IMR-90 (cell line): ENCODE data around the gene DHX57. TPM values are rescaled to one million over a fixed set of nuclear protein-coding genes. Genes with fewer than 3 reads are reported as not detected.

Source experiments
- ATAC-seq: fragments of 200-7000 bp; cut with Tn5 transposase; 2 replicates; pipeline ENCODE4 v1.9.1; 2020; ENCODE audit warnings: low read depth, mild to moderate bottlenecking, moderate library complexity
- BruUV-seq: library from RNA; stranded (reverse); fragments of 400-500 nt; replicated peaks from 2 replicates; lab custom pipeline; 2021; lab: Mats Ljungman, UMichigan
- CTCF ChIA-PET: fragments of 300-600 bp; formaldehyde crosslinking; extraction: SDS; loops from one replicate; lab custom pipeline; 2021; ENCODE audit warnings: antibody characterized with exemption; lab: Yijun Ruan, JAX
- POLR2A ChIA-PET: fragments of 300-600 bp; sonication (Branson Sonifier 250); formaldehyde crosslinking; loops from one replicate; lab custom pipeline; 2022; ENCODE audit warnings: antibody characterized with exemption; ENCODE audit not compliant: unreplicated experiment; lab: Charles Lee
- DNase-seq: peaks from one replicate; pipeline ENCODE4 v3.0.0; 2013
- H2AFZ ChIP-seq: replicated peaks from 2 replicates; pipeline ENCODE3; 2013; ENCODE audit warnings: low read length, mild to moderate bottlenecking; ENCODE audit not compliant: poor library complexity
- H2AK5ac ChIP-seq: 2 replicates; pipeline ENCODE4 v1.6.1; 2013; ENCODE audit warnings: low read depth, low read length, inconsistent platforms
- H2AK9ac ChIP-seq: replicated peaks from 2 replicates; pipeline ENCODE3; 2013; ENCODE audit warnings: mild to moderate bottlenecking, low read depth, low read length, moderate library complexity; ENCODE audit not compliant: poor library complexity
- H2BK120ac ChIP-seq: 2 replicates; pipeline ENCODE4 v1.6.1; 2013; ENCODE audit warnings: low read depth, low read length, inconsistent platforms
- H2BK15ac ChIP-seq: 3 replicates; pipeline ENCODE4 v1.6.1; 2013; ENCODE audit warnings: low read depth, low read length, inconsistent platforms
- H2BK20ac ChIP-seq: 2 replicates; pipeline ENCODE4 v1.6.1; 2013; ENCODE audit warnings: low read depth, mild to moderate bottlenecking, inconsistent platforms, low read length, moderate library complexity
- H2BK5ac ChIP-seq: 2 replicates; pipeline ENCODE4 v1.6.1; 2013; ENCODE audit warnings: mild to moderate bottlenecking, low read depth, low read length, inconsistent platforms; ENCODE audit not compliant: poor library complexity, severe bottlenecking
- H3K14ac ChIP-seq: replicated peaks from 2 replicates; pipeline ENCODE4 v1.6.1; 2013; ENCODE audit warnings: low read depth, low read length, inconsistent platforms
- H3K18ac ChIP-seq: 2 replicates; pipeline ENCODE4 v1.6.1; 2013; ENCODE audit warnings: low read depth, low read length, control low read depth
- H3K23ac ChIP-seq: 2 replicates; pipeline ENCODE4 v1.6.1; 2013; ENCODE audit warnings: low read depth, low read length, inconsistent platforms
- H3K27ac ChIP-seq: 2 replicates; pipeline ENCODE4 v1.5.1; 2013; ENCODE audit warnings: mild to moderate bottlenecking, control low read depth, low read length; ENCODE audit not compliant: insufficient read depth
- H3K27me3 ChIP-seq: 2 replicates; pipeline ENCODE4 v1.6.1; 2013; ENCODE audit warnings: low read length; ENCODE audit not compliant: control insufficient read depth, insufficient read depth
- H3K36me3 ChIP-seq: 2 replicates; pipeline ENCODE4 v1.6.1; 2013; ENCODE audit warnings: low read length, mixed read lengths; ENCODE audit not compliant: control insufficient read depth, insufficient read depth
- H3K4ac ChIP-seq: 2 replicates; pipeline ENCODE4 v1.6.1; 2013; ENCODE audit warnings: low read depth, low read length, inconsistent platforms
- H3K4me1 ChIP-seq: 2 replicates; pipeline ENCODE4 v1.6.1; 2013; ENCODE audit warnings: low read length, mixed read lengths; ENCODE audit not compliant: control insufficient read depth, insufficient read depth
- H3K4me2 ChIP-seq: 2 replicates; pipeline ENCODE4 v1.6.1; 2013; ENCODE audit warnings: low read depth, mild to moderate bottlenecking, control low read depth, low read length, moderate library complexity
- H3K4me3 ChIP-seq: 2 replicates; pipeline ENCODE4 v1.5.1; 2013; ENCODE audit warnings: low read depth, mild to moderate bottlenecking, control low read depth, low read length, moderate library complexity; ENCODE audit not compliant: insufficient read depth
- H3K56ac ChIP-seq: 2 replicates; pipeline ENCODE4 v1.6.1; 2013; ENCODE audit warnings: low read length, inconsistent platforms; ENCODE audit not compliant: insufficient read depth; ENCODE audit errors: extremely low read depth
- H3K79me1 ChIP-seq, 2 experiments: 2 replicates each; pipeline ENCODE4 v1.6.1; 2013; ENCODE audit warnings: low read length in 2 of 2, inconsistent platforms in 1 of 2, low read depth in 1 of 2
- H3K9ac ChIP-seq: 2 replicates; pipeline ENCODE4 v1.6.1; 2013; ENCODE audit warnings: low read depth, low read length, control low read depth
- H3K9me1 ChIP-seq: 2 replicates; pipeline ENCODE4 v1.6.1; 2013; ENCODE audit warnings: low read length, inconsistent platforms; ENCODE audit not compliant: insufficient read depth
- H3K9me3 ChIP-seq: 2 replicates; pipeline ENCODE4 v1.6.1; 2013; ENCODE audit warnings: low read length; ENCODE audit not compliant: control insufficient read depth, insufficient read depth
- H4K20me1 ChIP-seq: 2 replicates; pipeline ENCODE4 v1.6.1; 2013; ENCODE audit warnings: low read length, inconsistent platforms; ENCODE audit not compliant: insufficient read depth
- H4K5ac ChIP-seq: 2 replicates; pipeline ENCODE4 v1.6.1; 2013; ENCODE audit warnings: mild to moderate bottlenecking, low read depth, low read length, control low read depth
- H4K8ac ChIP-seq, 2 experiments: 2 replicates each; pipeline ENCODE4 v1.6.1; 2013; ENCODE audit warnings: low read depth in 2 of 2, low read length in 2 of 2, control low read depth in 1 of 2, inconsistent platforms in 1 of 2
- H4K91ac ChIP-seq: 2 replicates; pipeline ENCODE4 v1.6.1; 2013; ENCODE audit warnings: low read depth, low read length, inconsistent platforms; ENCODE audit not compliant: insufficient read depth
- BHLHE40 ChIP-seq: fragments of 150-350 bp; IDR thresholded peaks from 2 replicates; pipeline ENCODE4 v1.6.1; 2016; ENCODE audit warnings: mild to moderate bottlenecking, low read depth, low read length
- CEBPB ChIP-seq: IDR thresholded peaks from 2 replicates; pipeline ENCODE4 v1.6.1; 2012; ENCODE audit warnings: low read depth, low read length, improper control_type of control experiment
- CHD1 ChIP-seq: IDR thresholded peaks from 2 replicates; pipeline ENCODE4 v1.6.1; 2012; ENCODE audit warnings: low read depth, low read length, improper control_type of control experiment
- FOS ChIP-seq: fragments of 150-350 bp; IDR thresholded peaks from 2 replicates; pipeline ENCODE4 v1.6.1; 2016; ENCODE audit warnings: low read depth, low read length
- MAFK ChIP-seq: IDR thresholded peaks from 2 replicates; pipeline ENCODE4 v1.6.1; 2012; ENCODE audit warnings: low read depth, low read length, improper control_type of control experiment
- MAZ ChIP-seq: IDR thresholded peaks from 2 replicates; pipeline ENCODE4 v1.6.1; 2012; ENCODE audit warnings: low read depth, mild to moderate bottlenecking, low read length, improper control_type of control experiment, moderate library complexity, borderline replicate concordance
- MXI1 ChIP-seq: IDR thresholded peaks from 2 replicates; pipeline ENCODE4 v1.6.1; 2012; ENCODE audit warnings: low read depth, mild to moderate bottlenecking, low read length, moderate library complexity, borderline replicate concordance
- NFE2L2 ChIP-seq: fragments of 150-350 bp; IDR thresholded peaks from 2 replicates; pipeline ENCODE4 v1.6.1; 2016; ENCODE audit warnings: low read depth, mild to moderate bottlenecking, low read length
- POLR2A ChIP-seq: IDR thresholded peaks from 2 replicates; pipeline ENCODE4 v1.6.1; 2012; ENCODE audit warnings: mild to moderate bottlenecking, low read depth, low read length
- RAD21 ChIP-seq: IDR thresholded peaks from 2 replicates; pipeline ENCODE4 v1.6.1; 2012; ENCODE audit warnings: low read length, improper control_type of control experiment
- RCOR1 ChIP-seq: IDR thresholded peaks from 2 replicates; pipeline ENCODE4 v1.6.1; 2012; ENCODE audit warnings: mild to moderate bottlenecking, low read length, improper control_type of control experiment; ENCODE audit not compliant: insufficient replicate concordance
- RFX5 ChIP-seq: IDR thresholded peaks from 2 replicates; pipeline ENCODE4 v1.8.0; 2012; ENCODE audit warnings: low read depth, mild to moderate bottlenecking, low read length, moderate library complexity
- SMC3 ChIP-seq: fragments of 150-350 bp; IDR thresholded peaks from 2 replicates; pipeline ENCODE4 v1.6.1; 2016; ENCODE audit warnings: low read depth, mild to moderate bottlenecking, antibody characterized with exemption, low read length, moderate library complexity
- WGBS, 2 experiments: methylation state at CpG; one replicate each; pipeline versions ENCODE4 v1.1.5 to v1.1.7; 2013; ENCODE audit warnings: missing lambda C conversion rate in 2 of 2; ENCODE audit not compliant: insufficient read length in 1 of 2; ENCODE audit errors: extremely low coverage in 2 of 2; 5-methylcytosine and 5-hydroxymethylcytosine counted together
- dilution Hi-C: fragments of 300-500 bp; cut with HindIII; formaldehyde crosslinking; loops from one replicate; pipeline ENCODE4 v1.14.3; 2018; ENCODE audit warnings: low sequenced_read_pairs; ENCODE audit not compliant: unreplicated experiment
- in situ Hi-C: fragments of 300-500 bp; cut with MboI; formaldehyde crosslinking; loops from 3 replicates; pipeline ENCODE4 v1.14.3; 2019; ENCODE audit warnings: low sequenced_read_pairs, inconsistent platforms, mixed read lengths
- intact Hi-C: fragments of 100-400 bp; cut with micrococcal nuclease; formaldehyde crosslinking; loops from 2 replicates; pipeline ENCODE4 v1.10.0; 2022
- polyA plus RNA-seq, 3 experiments: library from polyadenylated mRNA; depleted of rRNA; stranded (reverse); fragments of >200 nt; gene quantifications; 2 replicates each; pipeline ENCODE4 v1.2.3, GENCODE V29; 2012; ENCODE audit warnings: low replicate concordance in 1 of 3
- total RNA-seq: library from RNA; depleted of rRNA; stranded (reverse); fragments of >200 nt; gene quantifications from 2 replicates; pipeline ENCODE4 v1.2.3, GENCODE V29; 2012
- TF ChIP-seq, protein P1 (sequence below): fragments of 150-350 bp; IDR thresholded peaks from 2 replicates; pipeline ENCODE4 v1.6.1; 2016; ENCODE audit warnings: low read depth, mild to moderate bottlenecking, low read length, moderate library complexity, borderline replicate concordance
- TF ChIP-seq, protein P2 (sequence below): fragments of 150-350 bp; IDR thresholded peaks from 2 replicates; pipeline ENCODE4 v1.6.1; 2017; ENCODE audit warnings: mild to moderate bottlenecking, antibody characterized with exemption, low read length, low read depth
- TF ChIP-seq, protein P3 (sequence below): conservative IDR thresholded peaks from 2 replicates; pipeline ENCODE4 v1.5.1; 2012; ENCODE audit warnings: mild to moderate bottlenecking, low read depth, low read length, improper control_type of control experiment

Gene DHX57
- total and polyA plus RNA-seq, 2 of the 4 experiments (the other 2 are of a cell fraction), result 9.5 to 24.4 TPM

DNA sequence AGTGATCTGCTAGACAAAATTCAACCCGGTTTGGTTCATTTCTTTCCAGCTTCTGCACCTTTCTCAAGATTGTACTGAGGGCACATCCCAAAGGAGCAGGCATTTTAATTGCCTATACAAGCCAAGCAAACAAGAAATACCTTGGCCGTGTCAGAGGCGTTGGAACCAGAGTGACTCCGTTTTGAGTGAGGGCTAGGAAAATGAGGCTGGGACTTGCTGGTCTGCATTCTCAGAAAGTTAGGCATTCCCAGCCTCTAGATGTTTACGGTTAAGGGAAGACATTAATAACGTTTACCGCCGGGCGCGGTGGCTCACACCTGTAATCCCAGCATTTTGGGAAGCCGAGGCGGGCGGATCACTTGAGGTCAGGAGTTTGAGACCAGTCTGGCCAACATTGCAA, 99.2 kb downstream of the DHX57 start:
- ChIA-PET POLR2A (no interaction called here), CTCF (no interaction called here)
- dilution Hi-C loops, result no loop called here
- Histone ChIP-seq H2AK5ac (no peak overlapping the region), H3K23ac (no peak overlapping the region), H3K9ac (no peak overlapping the region), H3K79me1 (peaks cover 10 to 14% of the 10 kb centered on the region in 2 experiments), H2BK120ac (no peak overlapping the region), H3K4me3 (no peak overlapping the region), H4K5ac (no peak overlapping the region), H3K9me3 (no peaks in the 10 kb centered on the region), H2AFZ (no peak overlapping the region), H2AK9ac (no peak overlapping the region), H2BK15ac (no peak overlapping the region), H3K9me1 (peaks cover 2% of the 10 kb centered on the region; the same call in 1 of the 2 replicates), H4K8ac (no peak overlapping the region), H3K14ac (no peak overlapping the region), H4K91ac (no peak overlapping the region), H2BK20ac (no peak overlapping the region), H3K27ac (no peak overlapping the region), H3K4me2 (no peak overlapping the region), H4K20me1 (no peaks in the 10 kb centered on the region), H3K18ac (no peak overlapping the region), H3K27me3 (no peaks in the 10 kb centered on the region), H3K4ac (no peak overlapping the region), H2BK5ac (no peak overlapping the region), H3K4me1 (peaks cover 4% of the 10 kb centered on the region), H3K56ac (no peak overlapping the region), H3K36me3 (0 out of 2 replicates have a peak, but pooled peaks cover 2% of the 10 kb centered on the region)
- DNase-seq (no peak), ATAC-seq (no peak)
- 80% methylated on average over 2 of the region's 13 CpGs; no CpG with 5 or more reads in 1 of the 2 experiments for WGBS, 2 experiments
- in situ Hi-C loops, result no loop called here
- no TSS peak for BruUV-seq
- no peak for TF ChIP-seq MAZ
- TF ChIP-seq NFE2L2, result no peak
- no peak for TF ChIP-seq MXI1
- no peak for TF ChIP-seq FOS
- TF ChIP-seq CEBPB, result no peak
- TF ChIP-seq SMC3, result no peak
- no peak for TF ChIP-seq RCOR1
- TF ChIP-seq RAD21, result no peak
- TF ChIP-seq, protein P1, sequence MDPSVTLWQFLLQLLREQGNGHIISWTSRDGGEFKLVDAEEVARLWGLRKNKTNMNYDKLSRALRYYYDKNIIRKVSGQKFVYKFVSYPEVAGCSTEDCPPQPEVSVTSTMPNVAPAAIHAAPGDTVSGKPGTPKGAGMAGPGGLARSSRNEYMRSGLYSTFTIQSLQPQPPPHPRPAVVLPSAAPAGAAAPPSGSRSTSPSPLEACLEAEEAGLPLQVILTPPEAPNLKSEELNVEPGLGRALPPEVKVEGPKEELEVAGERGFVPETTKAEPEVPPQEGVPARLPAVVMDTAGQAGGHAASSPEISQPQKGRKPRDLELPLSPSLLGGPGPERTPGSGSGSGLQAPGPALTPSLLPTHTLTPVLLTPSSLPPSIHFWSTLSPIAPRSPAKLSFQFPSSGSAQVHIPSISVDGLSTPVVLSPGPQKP, result no peak
- TF ChIP-seq, protein P2, sequence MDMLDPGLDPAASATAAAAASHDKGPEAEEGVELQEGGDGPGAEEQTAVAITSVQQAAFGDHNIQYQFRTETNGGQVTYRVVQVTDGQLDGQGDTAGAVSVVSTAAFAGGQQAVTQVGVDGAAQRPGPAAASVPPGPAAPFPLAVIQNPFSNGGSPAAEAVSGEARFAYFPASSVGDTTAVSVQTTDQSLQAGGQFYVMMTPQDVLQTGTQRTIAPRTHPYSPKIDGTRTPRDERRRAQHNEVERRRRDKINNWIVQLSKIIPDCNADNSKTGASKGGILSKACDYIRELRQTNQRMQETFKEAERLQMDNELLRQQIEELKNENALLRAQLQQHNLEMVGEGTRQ, result no peak
- TF ChIP-seq RFX5, result no peak
- no peak for TF ChIP-seq CHD1
- no peak for TF ChIP-seq BHLHE40
- TF ChIP-seq POLR2A, result no peak
- no peak for TF ChIP-seq MAFK
- TF ChIP-seq, protein P3, sequence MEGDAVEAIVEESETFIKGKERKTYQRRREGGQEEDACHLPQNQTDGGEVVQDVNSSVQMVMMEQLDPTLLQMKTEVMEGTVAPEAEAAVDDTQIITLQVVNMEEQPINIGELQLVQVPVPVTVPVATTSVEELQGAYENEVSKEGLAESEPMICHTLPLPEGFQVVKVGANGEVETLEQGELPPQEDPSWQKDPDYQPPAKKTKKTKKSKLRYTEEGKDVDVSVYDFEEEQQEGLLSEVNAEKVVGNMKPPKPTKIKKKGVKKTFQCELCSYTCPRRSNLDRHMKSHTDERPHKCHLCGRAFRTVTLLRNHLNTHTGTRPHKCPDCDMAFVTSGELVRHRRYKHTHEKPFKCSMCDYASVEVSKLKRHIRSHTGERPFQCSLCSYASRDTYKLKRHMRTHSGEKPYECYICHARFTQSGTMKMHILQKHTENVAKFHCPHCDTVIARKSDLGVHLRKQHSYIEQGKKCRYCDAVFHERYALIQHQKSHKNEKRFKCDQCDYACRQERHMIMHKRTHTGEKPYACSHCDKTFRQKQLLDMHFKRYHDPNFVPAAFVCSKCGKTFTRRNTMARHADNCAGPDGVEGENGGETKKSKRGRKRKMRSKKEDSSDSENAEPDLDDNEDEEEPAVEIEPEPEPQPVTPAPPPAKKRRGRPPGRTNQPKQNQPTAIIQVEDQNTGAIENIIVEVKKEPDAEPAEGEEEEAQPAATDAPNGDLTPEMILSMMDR, result no peak
- intact Hi-C loops, result no loop called here
